Naive thymus-derived CD8-positive, alpha-beta T cell (primary cell): Measurements from ENCODE around the gene GGT7. TPM values are rescaled to one million over a fixed set of nuclear protein-coding genes. Genes with fewer than 3 reads are reported as not detected.
A peak's percentile ranks its signal among the peaks of the same experiment; 100 is the strongest.
"Not testable (repeated sequence)": the region's sequence is repeated elsewhere in the genome, so short reads cannot be mapped to it uniquely, and the experiment has no call there.

Experiments used
- ATAC-seq, 2 donors: fragments of 150-1000 bp; cut with Tn5 transposase in 1 of 2; sonication (Bioruptor Pico), chemical (Tn5 transposase) in 1 of 2; 1 replicate in 1 of 2; 2 replicates in 1 of 2; pipeline ENCODE4 v1.10.0; 2021; ENCODE audit warnings: mild to moderate bottlenecking in 2 of 2, moderate library complexity in 2 of 2
- POLR2A ChIA-PET: fragments of 350-600 bp; sonication (Branson Sonifier 250); formaldehyde crosslinking; loops from one replicate; lab custom pipeline; 2021; ENCODE audit warnings: antibody characterized with exemption; lab: Charles Lee
- DNase-seq, 10 donors: peaks; one replicate each; pipeline versions ENCODE4 v3.0.0 to v3.0.0-alpha.2; 2020 to 2022
- H3K27ac Mint-ChIP-seq, 10 donors: one replicate each; pipeline ENCODE4 v1.8.0; 2020 to 2022; ENCODE audit warnings: mild to moderate bottlenecking in 10 of 10, mixed read lengths in 10 of 10, moderate library complexity in 4 of 10, inconsistent platforms in 1 of 10
- H3K27me3 Mint-ChIP-seq, 5 donors: one replicate each; pipeline ENCODE4 v1.8.0; 2021 to 2022; ENCODE audit warnings: mixed read lengths in 5 of 5
- H3K36me3 Mint-ChIP-seq, 3 donors: one replicate each; pipeline ENCODE4 v1.8.0; 2020 to 2022; ENCODE audit warnings: mixed read lengths in 3 of 3, mild to moderate bottlenecking in 2 of 3, inconsistent platforms in 1 of 3
- H3K4me1 Mint-ChIP-seq, 4 donors: one replicate each; pipeline ENCODE4 v1.8.0; 2021 to 2022; ENCODE audit warnings: mixed read lengths in 4 of 4
- H3K4me3 Mint-ChIP-seq, 10 donors: one replicate each; pipeline ENCODE4 v1.8.0; 2020 to 2022; ENCODE audit warnings: mild to moderate bottlenecking in 10 of 10, mixed read lengths in 10 of 10, moderate library complexity in 6 of 10, inconsistent platforms in 1 of 10
- H3K9me3 Mint-ChIP-seq, 9 donors: one replicate each; pipeline ENCODE4 v1.8.0; 2020 to 2022; ENCODE audit warnings: mixed read lengths in 9 of 9, mild to moderate bottlenecking in 3 of 9, inconsistent platforms in 1 of 9, moderate library complexity in 1 of 9
- polyA plus RNA-seq, 3 donors: library from polyadenylated mRNA; unstranded; fragments of 300-500 nt; fragmentation: Illumina TruSeq; gene quantifications; one replicate each; pipeline ENCODE4 v1.2.3, GENCODE V29; 2021
- total RNA-seq, 8 experiments: library from RNA in 2 of 8; stranded (reverse) in 2 of 8; gene quantifications; one replicate each; pipeline ENCODE4 v1.2.3 and lab custom pipeline; 2021 to 2026

GGT7 gene
- total and polyA plus RNA-seq, 5 experiments from 2014 or later: 3.9 to 43.3 (median 9.4) TPM

DNA sequence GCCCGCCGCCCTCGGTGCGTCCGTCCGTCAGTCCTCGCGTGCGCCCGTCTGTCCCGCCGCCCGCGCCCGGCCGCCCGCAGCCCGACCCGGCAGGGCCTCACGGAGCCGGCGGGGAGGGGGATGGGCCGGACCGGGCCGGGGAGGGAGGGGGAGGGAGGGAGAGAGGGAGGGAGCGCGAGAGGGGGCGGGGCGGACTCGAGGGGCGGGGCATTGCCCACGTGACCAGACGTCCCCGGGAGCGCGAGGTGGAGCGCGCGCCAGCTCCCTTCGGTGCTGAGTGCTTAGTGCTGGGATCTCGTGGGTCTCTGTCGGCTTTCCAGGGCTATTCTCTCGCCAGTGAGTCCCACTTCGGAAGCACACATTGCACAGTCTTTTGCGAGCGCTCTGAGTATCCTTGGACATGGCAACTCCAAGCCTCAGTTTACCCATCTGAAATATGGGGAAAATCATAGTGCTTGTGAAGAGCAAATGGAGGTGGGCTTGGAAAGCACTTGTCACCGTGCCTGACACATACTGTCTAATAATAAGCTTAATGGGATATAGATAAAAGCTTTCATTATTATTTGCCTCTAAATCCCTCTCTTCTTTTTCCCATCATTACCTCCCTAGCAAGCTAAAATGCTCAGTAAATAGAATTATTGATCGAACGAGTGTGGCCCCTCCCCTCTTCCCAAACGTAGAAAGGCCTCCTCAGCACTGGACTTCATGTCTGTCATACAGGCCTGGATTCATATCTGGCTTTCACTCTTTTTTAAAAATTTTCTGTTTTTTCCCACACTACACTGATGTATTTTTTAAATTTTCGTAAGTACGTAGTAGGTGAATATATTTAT is 46.9 kb downstream of the GGT7 start, which contains the start of gene NCOA6:
NCOA6 (minus strand) TSS at position 122 of the 833 bp plus-strand sequence. CDS start 43,296 bp downstream, outside the sequence.
- Mint-ChIP-seq H3K27me3 (peaks cover 0 to 2% (median 0%) of the 10 kb centered on the region in 5 donors), H3K36me3 (peaks cover 0 to 2% (median 0%) of the 10 kb centered on the region in 3 donors), H3K4me1 (peaks cover 25 to 43% (median 41%) of the 10 kb centered on the region in 4 donors), H3K4me3 (peak within 1 kb of the TSS; percentile 86 to 100 (median 96)), H3K27ac (peak within 1 kb of the TSS; percentile 90 to 98 (median 96)), H3K9me3 (no peaks in the 10 kb centered on the region)
- peak; percentile 62 to 90 (median 77) for DNase-seq
- peak; percentile 68 to 71 for ATAC-seq
- POLR2A ChIA-PET: interaction anchor here (1.3 kb wide), 2 partner anchors 131 to 266 kb away, joined by 3 to 4 read pairs; partner anchors contain the start of genes GSS and MYH7B

GRCh38 chr20:34824806-34825529 is 47.7 kb downstream of the GGT7 start:
- ATAC-seq (peak; percentile 86 to 87), DNase-seq (peak in 9 of 10 donors; percentile 51 to 82 (median 64))
- H3K9me3 Mint-ChIP-seq: no peaks in the 10 kb centered on the region
- peak overlapping the region; percentile 86 to 100 (median 96) for H3K4me3 Mint-ChIP-seq
- peak overlapping the region; percentile 90 to 98 (median 96) for H3K27ac Mint-ChIP-seq
- H3K27me3 Mint-ChIP-seq: peaks cover 0 to 2% (median 0%) of the 10 kb centered on the region in 5 donors
- POLR2A ChIA-PET: interaction anchor here (0.8 to 1.3 kb wide), 3 partner anchors 131 to 309 kb away, joined by 3 to 4 read pairs (median 3); partner anchors contain the start of genes DYNLRB1, GSS and MYH7B
- H3K36me3 Mint-ChIP-seq: peaks cover 0 to 8% (median 0%) of the 10 kb centered on the region in 3 donors
- H3K4me1 Mint-ChIP-seq: peaks cover 25 to 47% (median 44%) of the 10 kb centered on the region in 4 donors

- H3K27me3 Mint-ChIP-seq: peaks cover 0 to 2% (median 0%) of the 10 kb centered on the region in 5 donors
- H3K36me3 Mint-ChIP-seq: peaks cover 0 to 12% (median 0%) of the 10 kb centered on the region in 3 donors
- peak overlapping the region; percentile 86 to 100 (median 96) for H3K4me3 Mint-ChIP-seq
- H3K9me3 Mint-ChIP-seq: no peaks in the 10 kb centered on the region
- DNase-seq (peak; percentile 49 to 86 (median 67)), ATAC-seq (peak; percentile 58 to 61)
- POLR2A ChIA-PET: interaction anchor here (0.8 kb wide), 1 partner anchor 308 kb away, joined by 3 read pairs; the partner anchor contains the start of gene DYNLRB1
- H3K4me1 Mint-ChIP-seq: peaks cover 25 to 53% (median 46%) of the 10 kb centered on the region in 4 donors
- peak overlapping the region; percentile 90 to 98 (median 96) for H3K27ac Mint-ChIP-seq
Measured at GRCh38 chr20:34824452-34824805, 48.2 kb downstream of the GGT7 start.

DNA sequence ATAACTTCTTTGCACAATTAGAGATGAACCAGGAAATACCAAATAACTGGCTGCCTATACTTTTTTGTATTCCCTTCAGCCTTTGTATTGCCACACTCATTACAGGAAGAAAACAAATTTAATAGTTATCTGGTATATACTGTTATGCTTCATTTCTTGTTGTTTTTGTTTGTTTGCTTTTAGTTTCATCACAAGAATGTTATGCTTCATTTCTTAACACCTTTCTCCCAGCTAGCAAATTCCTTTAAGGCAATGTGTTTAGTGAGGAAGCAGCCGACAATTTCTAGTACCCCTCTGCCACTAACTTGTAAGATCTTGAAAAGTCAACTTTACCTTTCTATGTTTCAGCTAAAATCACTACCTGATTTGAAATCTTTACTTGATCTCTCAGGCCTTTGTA is 48.6 kb downstream of the GGT7 start:
- peak overlapping the region; percentile 90 to 98 (median 96) for H3K27ac Mint-ChIP-seq
- H3K36me3 Mint-ChIP-seq: peaks cover 0 to 12% (median 0%) of the 10 kb centered on the region in 3 donors
- POLR2A ChIA-PET: interaction anchor here (0.8 kb wide), 1 partner anchor 308 kb away, joined by 3 read pairs; the partner anchor contains the start of gene DYNLRB1
- peaks cover 0 to 1% (median 0%) of the 10 kb centered on the region in 5 donors for H3K27me3 Mint-ChIP-seq
- ATAC-seq (no peak), DNase-seq (no peak)
- H3K4me3 Mint-ChIP-seq: peak overlapping the region; percentile 86 to 100 (median 96)
- peaks cover 25 to 57% (median 49%) of the 10 kb centered on the region in 4 donors for H3K4me1 Mint-ChIP-seq
- no peaks in the 10 kb centered on the region for H3K9me3 Mint-ChIP-seq

DNA sequence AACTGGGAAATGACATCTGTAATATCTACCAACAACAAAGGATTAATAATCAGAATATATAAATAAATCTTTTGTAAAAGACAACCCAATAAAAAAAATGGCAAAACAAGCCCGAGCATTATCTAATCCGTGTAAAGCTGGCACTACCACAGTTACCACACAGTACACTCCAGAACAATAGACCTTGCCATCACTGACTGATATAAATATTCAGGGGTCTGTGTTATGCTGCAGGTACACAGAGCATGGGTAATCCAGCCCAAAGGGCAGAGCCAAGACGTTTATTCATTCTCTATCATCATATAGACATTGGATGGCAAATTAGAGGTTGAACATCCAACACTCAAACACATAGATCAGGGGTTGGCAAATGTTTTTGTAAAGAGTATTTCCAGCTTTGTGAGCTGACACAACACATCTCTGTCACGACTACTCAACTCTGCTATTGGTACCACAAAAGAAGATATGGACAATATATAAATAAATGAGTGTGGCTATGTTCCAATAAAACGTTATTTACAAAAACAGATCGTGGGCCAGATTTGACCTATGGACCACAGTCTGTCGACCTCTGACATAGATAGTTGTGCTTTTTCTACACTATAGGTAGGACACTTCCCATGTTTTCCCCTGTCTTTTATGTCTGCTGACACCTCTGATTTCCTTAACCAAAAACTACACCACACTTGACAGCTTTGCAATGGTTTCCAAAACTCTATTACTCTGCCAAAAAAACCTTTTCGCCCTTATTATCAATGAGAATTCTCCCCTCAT is 51.7 kb downstream of the GGT7 start:
- POLR2A ChIA-PET: no interaction called here
- no peak for ATAC-seq

DNA sequence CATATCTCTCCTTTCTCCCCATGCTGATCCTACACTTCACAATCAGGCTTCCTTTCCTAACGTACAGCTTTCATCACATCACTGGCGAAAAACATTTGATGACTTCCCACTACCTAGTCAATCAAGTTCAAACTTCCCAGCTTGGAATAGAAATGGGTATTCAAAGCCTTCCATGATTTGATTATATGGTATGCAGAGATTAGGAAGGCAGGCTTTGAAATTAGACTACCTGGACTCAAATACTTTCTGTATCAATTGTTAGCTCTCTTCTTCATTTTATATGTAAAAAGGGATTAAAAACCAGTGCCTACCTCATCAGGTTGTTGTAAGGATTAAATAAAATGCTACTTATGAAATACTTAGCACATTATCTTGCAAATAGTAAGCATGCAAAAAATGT is 54.9 kb downstream of the GGT7 start:
- POLR2A ChIA-PET: no interaction called here
- Mint-ChIP-seq H3K4me1 (peaks cover 28 to 59% (median 55%) of the 10 kb centered on the region in 4 donors), H3K27me3 (no peaks in the 10 kb centered on the region), H3K9me3 (no peaks in the 10 kb centered on the region), H3K36me3 (peaks cover 0 to 12% (median 0%) of the 10 kb centered on the region in 3 donors), H3K4me3 (no peak overlapping the region), H3K27ac (no peak overlapping the region)
- DNase-seq (no peak), ATAC-seq (no peak)

More for the DNA sequence above, 51.7 kb downstream of the GGT7 start:
- Mint-ChIP-seq H3K4me1 (peaks cover 34 to 69% (median 67%) of the 10 kb centered on the region in 4 donors), H3K9me3 (no peaks in the 10 kb centered on the region), H3K27me3 (no peaks in the 10 kb centered on the region), H3K36me3 (peaks cover 0 to 12% (median 0%) of the 10 kb centered on the region in 3 donors), H3K4me3 (peak overlapping the region in 2 of 10 donors; percentile 26 to 38), H3K27ac (peak overlapping the region in 1 of 10 donors; percentile 41)
- no peak for DNase-seq

DNA sequence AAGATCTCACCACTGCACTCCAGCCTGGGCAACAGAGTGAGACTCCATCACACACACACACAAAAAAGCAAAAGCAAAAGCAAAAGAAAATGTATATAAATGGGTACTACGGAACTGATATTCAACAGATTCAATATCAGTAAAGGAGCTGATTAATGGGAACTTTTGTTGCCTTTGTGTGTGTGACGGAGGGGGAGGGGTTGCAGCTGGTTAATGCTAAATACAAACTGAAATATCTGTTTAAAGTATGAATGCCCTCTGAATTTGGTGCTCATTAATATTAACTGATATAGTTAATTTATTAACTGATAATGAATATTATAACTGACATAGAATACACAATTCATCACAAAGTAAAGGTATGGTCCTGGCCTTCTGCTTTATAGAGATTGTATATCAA is 55.6 kb downstream of the GGT7 start:
- Mint-ChIP-seq H3K4me3 (no peak overlapping the region), H3K36me3 (peaks cover 0 to 12% (median 0%) of the 10 kb centered on the region in 3 donors), H3K9me3 (no peaks in the 10 kb centered on the region), H3K27me3 (no peaks in the 10 kb centered on the region), H3K4me1 (peaks cover 23 to 57% (median 50%) of the 10 kb centered on the region in 4 donors), H3K27ac (no peak overlapping the region)
- DNase-seq (no peak), ATAC-seq (no peak)
- POLR2A ChIA-PET: no interaction called here

GRCh38 chr20:34815636-34816035 is 57.0 kb downstream of the GGT7 start:
- Mint-ChIP-seq H3K4me3 (no peak overlapping the region), H3K27me3 (no peaks in the 10 kb centered on the region), H3K27ac (no peak overlapping the region), H3K4me1 (peaks cover 15 to 47% (median 40%) of the 10 kb centered on the region in 4 donors), H3K9me3 (no peaks in the 10 kb centered on the region), H3K36me3 (peaks cover 0 to 12% (median 0%) of the 10 kb centered on the region in 3 donors)
- POLR2A ChIA-PET: no interaction called here
- DNase-seq (no peak), ATAC-seq (no peak)

- H3K9me3 Mint-ChIP-seq: no peaks in the 10 kb centered on the region
- ATAC-seq (no peak), DNase-seq (no peak)
- no peak overlapping the region for H3K27ac Mint-ChIP-seq
- peaks cover 13 to 28% (median 19%) of the 10 kb centered on the region in 4 donors for H3K4me1 Mint-ChIP-seq
- no peaks in the 10 kb centered on the region for H3K27me3 Mint-ChIP-seq
- POLR2A ChIA-PET: no interaction called here
- peaks cover 0 to 19% (median 0%) of the 10 kb centered on the region in 3 donors for H3K36me3 Mint-ChIP-seq
- no peak overlapping the region for H3K4me3 Mint-ChIP-seq
Measured at GRCh38 chr20:34808583-34808982, 64.1 kb downstream of the GGT7 start.

GRCh38 chr20:34807944-34808465 is 64.7 kb downstream of the GGT7 start:
- H3K36me3 Mint-ChIP-seq: peaks cover 0 to 23% (median 0%) of the 10 kb centered on the region in 3 donors
- H3K27me3 Mint-ChIP-seq, H3K27ac Mint-ChIP-seq, H3K4me3 Mint-ChIP-seq, ATAC-seq, H3K9me3 Mint-ChIP-seq, DNase-seq, POLR2A ChIA-PET: not testable (repeated sequence)
- H3K4me1 Mint-ChIP-seq: peaks cover 13 to 28% (median 20%) of the 10 kb centered on the region in 4 donors

DNA sequence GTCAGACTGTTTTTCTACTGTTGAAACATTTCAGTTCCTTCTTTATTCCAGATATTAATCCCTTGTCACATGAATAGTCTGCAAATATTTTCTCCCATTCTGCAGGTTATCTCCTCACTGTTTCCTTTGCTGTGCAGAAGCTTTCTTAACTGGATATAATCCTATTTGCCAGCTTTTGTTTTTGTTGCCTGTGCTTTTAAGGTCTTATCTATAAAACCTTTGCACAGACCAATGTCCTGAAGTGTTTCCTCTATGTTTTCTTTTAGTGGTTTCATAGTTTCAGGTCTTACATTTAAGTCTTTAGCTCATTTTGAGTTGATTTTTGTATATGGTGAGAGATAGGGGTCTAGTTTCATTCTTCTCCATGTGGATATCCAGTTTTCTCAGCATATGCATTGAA is 66.4 kb downstream of the GGT7 start:
- H3K4me1 Mint-ChIP-seq: peaks cover 20 to 34% (median 27%) of the 10 kb centered on the region in 4 donors
- no peaks in the 10 kb centered on the region for H3K9me3 Mint-ChIP-seq
- ATAC-seq (no peak), DNase-seq (no peak)
- H3K4me3 Mint-ChIP-seq: peak overlapping the region in 1 of 10 donors; percentile 10
- POLR2A ChIA-PET: no interaction called here
- no peaks in the 10 kb centered on the region for H3K27me3 Mint-ChIP-seq
- peaks cover 0 to 36% (median 0%) of the 10 kb centered on the region in 3 donors for H3K36me3 Mint-ChIP-seq
- H3K27ac Mint-ChIP-seq: peak overlapping the region in 2 of 10 donors; percentile 6 to 51
